ENCODE data around the gene PSMA6. TPM values are rescaled to one million over a fixed set of nuclear protein-coding genes. Genes with fewer than 3 reads are reported as not detected.
"Not testable (repeated sequence)": the region's sequence is repeated elsewhere in the genome, so short reads cannot be mapped to it uniquely, and the experiment has no call there.

Gene PSMA6
- total RNA-seq, 1 donor from 2014 or later, result 230 TPM

DNA sequence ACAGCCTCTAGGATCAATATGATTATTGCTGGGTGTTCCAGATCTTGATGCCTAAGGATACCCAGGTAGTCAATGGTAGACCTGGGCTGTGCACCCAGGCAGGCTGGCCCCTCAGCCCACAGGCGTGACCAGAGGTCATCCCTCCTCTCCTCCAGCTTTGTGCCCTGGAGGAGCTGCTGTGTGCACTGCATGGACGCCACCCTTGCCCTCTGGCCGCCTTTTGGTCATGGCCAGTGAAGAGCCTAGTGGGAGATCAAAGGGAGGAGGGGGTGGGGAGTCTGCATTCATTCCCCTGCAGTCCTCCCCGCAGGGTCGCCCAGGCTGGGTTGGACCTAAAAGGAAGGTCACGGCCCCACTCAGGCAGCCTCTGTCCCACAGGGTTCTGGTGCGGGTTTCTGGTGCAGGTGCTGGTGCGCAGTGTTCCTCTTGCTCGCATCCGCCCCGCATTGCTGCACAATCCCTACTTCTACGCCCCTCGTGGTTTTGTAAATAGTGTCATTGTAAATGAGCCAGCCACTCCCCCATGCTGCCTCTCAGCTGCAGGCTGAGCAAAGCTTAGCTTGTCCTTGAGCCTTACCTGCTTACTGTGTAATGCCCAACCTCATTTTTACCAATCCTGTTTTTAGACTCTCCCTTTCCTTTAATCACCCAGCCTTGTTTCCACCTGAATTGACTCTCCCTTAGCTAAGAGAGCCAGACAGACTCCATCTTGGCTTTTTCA, 55.3 kb downstream of the PSMA6 start:
- Histone ChIP-seq H3K9me3 (ENCODE audit: control insufficient read depth in 3 of 3, low read length in 3 of 3) (no peaks in the 10 kb centered on the region), H3K36me3 (ENCODE audit: control insufficient read depth in 3 of 3, insufficient read depth in 3 of 3, low read length in 3 of 3) (no peaks in the 10 kb centered on the region), H3K4me3 (ENCODE audit: low read length in 3 of 3) (no peak overlapping the region), H3K27me3 (ENCODE audit: control insufficient read depth in 3 of 3, insufficient read depth in 3 of 3, low read length in 3 of 3) (no peaks in the 10 kb centered on the region), H3K27ac (ENCODE audit: low read depth, low read length) (no peak overlapping the region), H3K4me1 (ENCODE audit: control insufficient read depth in 3 of 3, insufficient read depth in 3 of 3, low read length in 3 of 3) (peaks cover 10 to 16% (median 15%) of the 10 kb centered on the region in 3 donors), H3K9ac (ENCODE audit: low read depth in 1 of 3, low read length in 3 of 3) (no peak overlapping the region)

DNA sequence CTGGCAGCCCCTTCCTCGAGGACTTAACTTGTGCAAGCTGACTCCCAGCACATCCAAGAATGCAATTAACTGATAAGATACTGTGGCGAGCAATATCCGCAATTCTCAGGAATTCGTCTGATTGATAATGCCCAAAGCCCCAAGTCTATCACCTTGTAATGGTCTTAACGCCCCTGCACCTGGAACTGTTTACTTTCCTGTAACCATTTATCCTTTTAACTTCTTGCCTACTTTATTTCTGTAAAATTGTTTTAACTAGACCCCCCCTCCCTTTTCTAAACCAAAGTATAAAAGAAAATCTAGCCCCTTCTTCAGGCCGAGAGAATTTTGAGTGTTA, 55.8 kb downstream of the PSMA6 start:
- H3K9ac ChIP-seq (ENCODE audit: low read depth in 1 of 3, low read length in 3 of 3), result not testable (repeated sequence)

DNA sequence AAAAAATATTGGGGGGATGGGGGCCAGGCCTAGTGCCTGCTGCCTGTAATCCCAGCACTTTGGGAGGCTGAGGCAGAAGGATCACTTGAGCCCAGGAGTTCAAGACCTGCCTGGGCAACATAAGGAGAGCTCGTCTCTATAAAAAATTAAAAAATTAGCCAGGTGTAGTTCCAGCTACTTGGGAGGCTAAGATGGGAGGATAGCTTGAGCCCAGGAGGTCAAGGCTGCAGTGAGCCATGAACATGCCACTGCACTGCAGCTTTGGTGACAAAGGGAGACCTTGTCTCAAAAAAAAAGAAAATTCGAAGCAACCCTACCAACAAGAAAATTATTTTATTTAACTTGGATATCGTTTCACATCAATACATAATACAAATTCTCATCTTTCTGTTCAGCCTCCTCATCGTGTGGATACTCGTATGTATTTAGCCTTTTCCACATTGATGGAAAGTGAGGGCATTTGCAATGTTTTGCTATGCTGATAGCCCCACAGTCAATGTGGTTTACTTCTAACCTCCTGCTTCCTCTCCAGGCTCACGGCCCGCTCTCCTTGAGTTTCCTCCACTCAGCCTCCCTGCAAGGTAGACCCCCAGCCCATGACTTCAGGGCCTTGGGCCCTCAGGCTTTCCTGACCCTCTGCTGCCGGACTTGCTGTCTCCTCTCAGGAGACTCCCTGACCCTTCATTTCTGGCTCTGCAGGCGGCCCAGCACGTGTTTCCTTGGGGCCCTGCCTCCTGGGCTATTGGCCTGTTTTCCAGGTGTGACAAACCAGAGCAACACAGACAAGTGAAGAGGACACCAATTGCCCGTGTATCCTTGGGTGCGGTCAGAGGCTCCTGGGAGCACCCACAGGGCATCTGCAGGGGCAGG, 57.5 kb downstream of the PSMA6 start:
- peaks cover 2 to 13% (median 5%) of the 10 kb centered on the region in 3 donors for H3K4me1 ChIP-seq (ENCODE audit: control insufficient read depth in 3 of 3, insufficient read depth in 3 of 3, low read length in 3 of 3)
- H3K4me3 ChIP-seq (ENCODE audit: low read length in 3 of 3), result no peak overlapping the region
- H3K9ac ChIP-seq (ENCODE audit: low read depth in 1 of 3, low read length in 3 of 3), result no peak overlapping the region
- no peaks in the 10 kb centered on the region for H3K27me3 ChIP-seq (ENCODE audit: control insufficient read depth in 3 of 3, insufficient read depth in 3 of 3, low read length in 3 of 3)
- H3K27ac ChIP-seq (ENCODE audit: low read depth, low read length), result no peak overlapping the region
- H3K9me3 ChIP-seq (ENCODE audit: control insufficient read depth in 3 of 3, low read length in 3 of 3), result no peaks in the 10 kb centered on the region
- no peaks in the 10 kb centered on the region for H3K36me3 ChIP-seq (ENCODE audit: control insufficient read depth in 3 of 3, insufficient read depth in 3 of 3, low read length in 3 of 3)

More for the DNA sequence above, 55.8 kb downstream of the PSMA6 start:
- H3K4me1 ChIP-seq (ENCODE audit: control insufficient read depth in 3 of 3, insufficient read depth in 3 of 3, low read length in 3 of 3), result peaks cover 5 to 16% (median 12%) of the 10 kb centered on the region in 3 donors
- H3K27ac ChIP-seq (ENCODE audit: low read depth, low read length); H3K27me3 ChIP-seq (ENCODE audit: control insufficient read depth in 3 of 3, insufficient read depth in 3 of 3, low read length in 3 of 3); H3K36me3 ChIP-seq (ENCODE audit: control insufficient read depth in 3 of 3, insufficient read depth in 3 of 3, low read length in 3 of 3); H3K4me3 ChIP-seq (ENCODE audit: low read length in 3 of 3); H3K9me3 ChIP-seq (ENCODE audit: control insufficient read depth in 3 of 3, low read length in 3 of 3): not testable (repeated sequence)

DNA sequence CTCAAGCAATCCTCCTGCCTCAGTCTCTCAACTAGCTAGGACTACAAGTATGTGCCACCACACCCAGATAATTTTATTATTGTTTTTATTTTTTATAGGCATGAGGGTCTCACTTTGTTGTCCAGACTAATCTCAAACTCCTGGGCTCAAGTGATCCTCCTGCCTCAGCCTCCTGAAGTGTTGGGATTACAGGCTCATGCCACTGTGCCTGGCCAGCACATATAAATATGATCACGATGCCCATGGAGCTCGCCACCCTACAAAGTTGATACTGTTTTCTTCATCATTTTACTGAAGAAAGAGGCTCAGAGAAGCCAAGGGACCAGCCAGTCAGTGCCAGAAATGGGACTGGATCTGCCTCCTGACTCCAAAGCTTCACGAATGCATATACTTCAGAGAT, 59.3 kb downstream of the PSMA6 start:
- Histone ChIP-seq H3K36me3 (ENCODE audit: control insufficient read depth in 3 of 3, insufficient read depth in 3 of 3, low read length in 3 of 3) (no peaks in the 10 kb centered on the region), H3K27ac (ENCODE audit: low read depth, low read length) (no peak overlapping the region), H3K4me3 (ENCODE audit: low read length in 3 of 3) (no peak overlapping the region), H3K9ac (ENCODE audit: low read depth in 1 of 3, low read length in 3 of 3) (no peak overlapping the region), H3K9me3 (ENCODE audit: control insufficient read depth in 3 of 3, low read length in 3 of 3) (no peaks in the 10 kb centered on the region), H3K4me1 (ENCODE audit: control insufficient read depth in 3 of 3, insufficient read depth in 3 of 3, low read length in 3 of 3) (peaks cover 2 to 13% (median 5%) of the 10 kb centered on the region in 3 donors), H3K27me3 (ENCODE audit: control insufficient read depth in 3 of 3, insufficient read depth in 3 of 3, low read length in 3 of 3) (no peaks in the 10 kb centered on the region)

DNA sequence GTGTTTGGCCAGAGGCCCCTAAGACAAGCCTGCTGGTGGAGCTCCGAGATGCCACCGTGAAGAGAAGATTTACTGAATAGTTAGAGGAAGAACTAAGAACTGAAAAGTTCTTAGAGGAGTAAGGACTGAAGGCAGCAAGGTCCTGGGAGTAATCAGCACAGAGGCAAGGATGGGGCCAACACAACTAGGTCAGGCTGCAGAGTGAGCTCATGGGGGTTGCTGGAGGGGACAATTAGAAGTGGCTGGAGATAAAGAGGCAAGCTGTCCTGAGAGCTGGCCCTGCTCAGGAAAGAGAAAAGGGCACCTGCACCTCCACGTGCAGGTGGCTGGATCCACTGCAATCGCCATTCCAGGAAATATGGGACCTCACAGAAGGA, 59.7 kb downstream of the PSMA6 start:
- peaks cover 2 to 13% (median 5%) of the 10 kb centered on the region in 3 donors for H3K4me1 ChIP-seq (ENCODE audit: control insufficient read depth in 3 of 3, insufficient read depth in 3 of 3, low read length in 3 of 3)
- H3K27me3 ChIP-seq (ENCODE audit: control insufficient read depth in 3 of 3, insufficient read depth in 3 of 3, low read length in 3 of 3), result no peaks in the 10 kb centered on the region
- no peak overlapping the region for H3K27ac ChIP-seq (ENCODE audit: low read depth, low read length)
- no peaks in the 10 kb centered on the region for H3K36me3 ChIP-seq (ENCODE audit: control insufficient read depth in 3 of 3, insufficient read depth in 3 of 3, low read length in 3 of 3)
- no peak overlapping the region for H3K9ac ChIP-seq (ENCODE audit: low read depth in 1 of 3, low read length in 3 of 3)
- no peak overlapping the region for H3K4me3 ChIP-seq (ENCODE audit: low read length in 3 of 3)
- no peaks in the 10 kb centered on the region for H3K9me3 ChIP-seq (ENCODE audit: control insufficient read depth in 3 of 3, low read length in 3 of 3)

DNA sequence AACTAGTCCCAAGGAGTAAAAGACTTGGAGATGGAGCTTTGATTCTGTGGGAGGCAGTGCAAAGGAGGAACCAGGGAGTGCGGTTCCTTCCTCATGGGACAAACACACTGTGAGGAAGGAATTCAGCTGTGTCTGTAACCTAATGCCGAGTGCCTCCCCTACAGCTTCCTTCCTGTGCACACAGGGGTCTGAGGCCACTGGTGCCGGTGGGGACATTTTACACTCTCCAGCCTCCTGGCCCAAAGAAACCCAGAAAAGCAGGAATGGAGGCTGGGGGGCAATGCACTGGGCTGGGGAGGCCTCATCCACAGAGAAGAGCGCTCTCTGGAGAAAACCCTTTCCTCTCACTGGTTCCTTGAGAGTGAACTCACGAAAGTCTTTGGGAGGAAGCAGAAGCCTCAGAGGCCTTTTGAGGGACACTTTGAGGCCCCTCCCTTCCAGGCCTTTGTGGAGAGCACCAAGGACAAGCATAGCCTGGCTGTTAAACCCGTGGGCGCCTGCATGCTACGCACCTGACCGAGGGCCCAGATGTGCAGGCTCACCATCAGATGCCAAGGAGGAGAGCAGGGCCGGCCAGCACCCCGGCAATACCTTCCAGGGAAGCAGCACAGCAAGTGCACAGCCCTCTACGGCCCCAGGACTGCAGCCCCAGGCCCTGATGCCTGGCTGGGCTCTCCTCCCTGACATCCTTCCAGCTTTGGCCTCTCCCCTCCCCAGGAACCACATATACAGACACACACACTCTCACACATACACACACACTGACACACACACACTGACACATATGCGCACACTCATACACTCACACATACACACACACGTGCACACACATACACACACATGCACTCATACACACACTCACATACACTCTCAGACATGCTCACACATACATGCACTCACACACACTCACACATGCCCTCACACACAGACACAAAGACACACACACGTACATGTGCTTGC, 60.4 kb downstream of the PSMA6 start:
- Histone ChIP-seq H3K27me3 (ENCODE audit: control insufficient read depth in 3 of 3, insufficient read depth in 3 of 3, low read length in 3 of 3) (no peaks in the 10 kb centered on the region), H3K9me3 (ENCODE audit: control insufficient read depth in 3 of 3, low read length in 3 of 3) (no peaks in the 10 kb centered on the region), H3K36me3 (ENCODE audit: control insufficient read depth in 3 of 3, insufficient read depth in 3 of 3, low read length in 3 of 3) (no peaks in the 10 kb centered on the region), H3K27ac (ENCODE audit: low read depth, low read length) (no peak overlapping the region), H3K4me3 (ENCODE audit: low read length in 3 of 3) (no peak overlapping the region), H3K9ac (ENCODE audit: low read depth in 1 of 3, low read length in 3 of 3) (no peak overlapping the region), H3K4me1 (ENCODE audit: control insufficient read depth in 3 of 3, insufficient read depth in 3 of 3, low read length in 3 of 3) (peaks cover 2 to 13% (median 5%) of the 10 kb centered on the region in 3 donors)

DNA sequence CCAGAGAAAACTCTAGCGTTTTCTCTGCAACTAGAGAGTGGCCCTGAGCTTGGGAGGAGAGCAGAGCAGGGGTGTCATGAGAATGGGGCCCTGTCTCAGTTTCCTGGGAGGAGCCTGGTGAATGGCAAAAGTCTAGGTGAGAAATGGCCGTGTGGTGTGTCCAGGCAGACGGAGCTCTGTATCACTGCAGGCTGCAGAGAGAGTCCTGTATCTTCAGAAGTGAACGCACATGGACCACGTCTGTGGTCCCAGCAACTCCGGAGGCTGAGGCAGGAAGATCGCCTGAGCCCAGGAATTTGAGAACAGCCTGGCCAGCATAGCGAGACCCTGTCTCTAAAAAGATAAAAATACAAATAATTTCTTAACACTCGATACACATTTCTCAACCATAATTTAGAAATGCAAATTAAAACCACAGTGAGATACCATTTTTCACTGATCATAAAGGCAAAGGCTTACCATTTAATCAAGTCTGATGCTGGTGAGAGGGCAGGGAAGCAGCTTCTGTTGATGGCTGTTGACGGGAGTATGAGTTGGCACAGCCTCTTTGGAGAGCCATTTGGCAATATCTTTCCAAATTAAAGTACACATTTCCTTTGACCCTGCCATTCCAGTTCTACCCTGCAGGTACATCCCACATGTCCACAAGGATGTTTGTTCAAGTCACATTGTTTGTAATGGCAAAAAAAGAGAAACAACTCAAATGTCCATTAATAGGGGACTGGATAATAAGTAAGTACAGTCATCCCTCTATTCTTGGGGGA, 61.4 kb downstream of the PSMA6 start:
- no peak overlapping the region for H3K27ac ChIP-seq (ENCODE audit: low read depth, low read length)

DNA sequence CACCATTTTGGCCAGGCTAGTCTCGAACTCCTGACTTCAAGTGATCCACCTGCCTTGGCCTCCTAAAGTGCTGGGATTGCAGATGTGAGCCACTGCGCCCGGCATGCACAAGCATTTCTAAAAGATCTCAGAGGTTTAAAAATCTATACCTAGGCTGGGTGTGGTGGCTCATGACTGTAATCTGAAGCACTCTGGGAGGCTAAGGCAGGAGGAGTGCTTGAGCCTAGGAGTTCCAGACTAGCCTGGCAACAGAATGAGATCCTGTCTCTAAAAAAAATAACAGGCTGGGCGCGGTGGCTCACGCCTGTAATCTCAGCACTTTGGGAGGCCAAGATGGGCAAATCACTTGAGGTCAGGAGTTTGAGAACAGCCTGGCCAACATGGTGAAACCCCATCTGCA, 63.1 kb downstream of the PSMA6 start:
- not testable (repeated sequence) for H3K9me3 ChIP-seq (ENCODE audit: control insufficient read depth in 3 of 3, low read length in 3 of 3); H3K9ac ChIP-seq (ENCODE audit: low read depth in 1 of 3, low read length in 3 of 3); H3K36me3 ChIP-seq (ENCODE audit: control insufficient read depth in 3 of 3, insufficient read depth in 3 of 3, low read length in 3 of 3); H3K27me3 ChIP-seq (ENCODE audit: control insufficient read depth in 3 of 3, insufficient read depth in 3 of 3, low read length in 3 of 3); H3K4me3 ChIP-seq (ENCODE audit: low read length in 3 of 3); H3K27ac ChIP-seq (ENCODE audit: low read depth, low read length)
- peaks cover 2 to 13% (median 5%) of the 10 kb centered on the region in 3 donors for H3K4me1 ChIP-seq (ENCODE audit: control insufficient read depth in 3 of 3, insufficient read depth in 3 of 3, low read length in 3 of 3)

More for the DNA sequence above, 61.4 kb downstream of the PSMA6 start:
- Histone ChIP-seq H3K27me3 (ENCODE audit: control insufficient read depth in 3 of 3, insufficient read depth in 3 of 3, low read length in 3 of 3) (no peaks in the 10 kb centered on the region), H3K9ac (ENCODE audit: low read depth in 1 of 3, low read length in 3 of 3) (no peak overlapping the region), H3K9me3 (ENCODE audit: control insufficient read depth in 3 of 3, low read length in 3 of 3) (no peaks in the 10 kb centered on the region), H3K4me3 (ENCODE audit: low read length in 3 of 3) (no peak overlapping the region), H3K4me1 (ENCODE audit: control insufficient read depth in 3 of 3, insufficient read depth in 3 of 3, low read length in 3 of 3) (peaks cover 2 to 13% (median 5%) of the 10 kb centered on the region in 3 donors), H3K36me3 (ENCODE audit: control insufficient read depth in 3 of 3, insufficient read depth in 3 of 3, low read length in 3 of 3) (no peaks in the 10 kb centered on the region)

Data from skeletal muscle tissue (tissue), 4 donors.